ENCODE data around the gene PFDN4. TPM values are rescaled to one million over a fixed set of nuclear protein-coding genes. Genes with fewer than 3 reads are reported as not detected.

Gene PFDN4
- total RNA-seq, 1 donor from 2014 or later = 28.4 TPM

- no peaks in the 10 kb centered on the region for H3K9me3 Mint-ChIP-seq
- no peaks in the 10 kb centered on the region for H3K27me3 Mint-ChIP-seq
- DNase-seq (ENCODE audit: extremely low spot score, unreplicated experiment) = no peak
- H3K4me1 Mint-ChIP-seq (ENCODE audit: unreplicated experiment) = peaks cover 6% of the 10 kb centered on the region
- H3K36me3 Mint-ChIP-seq = no peaks in the 10 kb centered on the region
- TF ChIP-seq CTCF (conservative IDR thresholded peaks at IDR 0.05) = peak; percentile 97
- H3K4me3 Mint-ChIP-seq = no peak overlapping the region
- no peak overlapping the region for H3K27ac Mint-ChIP-seq
Observed at GRCh38 chr20:54199721-54200176, 8.1 kb upstream of the PFDN4 start.

- Mint-ChIP-seq H3K27ac (peak overlapping the region; percentile 82), H3K36me3 (no peaks in the 10 kb centered on the region), H3K9me3 (no peaks in the 10 kb centered on the region), H3K4me3 (peak overlapping the region; percentile 42), H3K4me1 (ENCODE audit: unreplicated experiment) (peaks cover 7% of the 10 kb centered on the region), H3K27me3 (no peaks in the 10 kb centered on the region)
- no peak for DNase-seq (ENCODE audit: extremely low spot score, unreplicated experiment)
- no peak for TF ChIP-seq CTCF (conservative IDR thresholded peaks at IDR 0.05)
Observed at GRCh38 chr20:54200487-54201267, 7.2 kb upstream of the PFDN4 start.

- no peaks in the 10 kb centered on the region for H3K27me3 Mint-ChIP-seq
- peak overlapping the region; percentile 82 for H3K27ac Mint-ChIP-seq
- H3K36me3 Mint-ChIP-seq = no peaks in the 10 kb centered on the region
- no peak for TF ChIP-seq CTCF (conservative IDR thresholded peaks at IDR 0.05)
- peaks cover 14% of the 10 kb centered on the region for H3K4me1 Mint-ChIP-seq (ENCODE audit: unreplicated experiment)
- no peak for DNase-seq (ENCODE audit: extremely low spot score, unreplicated experiment)
- H3K4me3 Mint-ChIP-seq = peak overlapping the region; percentile 42
- H3K9me3 Mint-ChIP-seq = no peaks in the 10 kb centered on the region
Observed at GRCh38 chr20:54201268-54201846, 6.5 kb upstream of the PFDN4 start.

- Mint-ChIP-seq H3K36me3 (no peaks in the 10 kb centered on the region), H3K27ac (no peak overlapping the region), H3K9me3 (no peaks in the 10 kb centered on the region), H3K4me1 (ENCODE audit: unreplicated experiment) (peaks cover 14% of the 10 kb centered on the region), H3K4me3 (no peak overlapping the region), H3K27me3 (no peaks in the 10 kb centered on the region)
- no peak for DNase-seq (ENCODE audit: extremely low spot score, unreplicated experiment)
- no peak for TF ChIP-seq CTCF (conservative IDR thresholded peaks at IDR 0.05)
Observed at GRCh38 chr20:54203281-54203680, 4.6 kb upstream of the PFDN4 start.

- no peak overlapping the region for H3K4me3 Mint-ChIP-seq
- H3K27ac Mint-ChIP-seq = no peak overlapping the region
- H3K27me3 Mint-ChIP-seq = no peaks in the 10 kb centered on the region
- no peak for TF ChIP-seq CTCF (conservative IDR thresholded peaks at IDR 0.05)
- H3K9me3 Mint-ChIP-seq = no peaks in the 10 kb centered on the region
- H3K36me3 Mint-ChIP-seq = no peaks in the 10 kb centered on the region
- H3K4me1 Mint-ChIP-seq (ENCODE audit: unreplicated experiment) = peaks cover 18% of the 10 kb centered on the region
- no peak for DNase-seq (ENCODE audit: extremely low spot score, unreplicated experiment)
Observed at GRCh38 chr20:54204063-54204462, 3.8 kb upstream of the PFDN4 start.
